ENCODE data around the gene SCN1B. TPM values are rescaled to one million over a fixed set of nuclear protein-coding genes. Genes with fewer than 3 reads are reported as not detected.

The SCN1B gene
- total RNA-seq, 1 donor = 4.7 TPM

DNA sequence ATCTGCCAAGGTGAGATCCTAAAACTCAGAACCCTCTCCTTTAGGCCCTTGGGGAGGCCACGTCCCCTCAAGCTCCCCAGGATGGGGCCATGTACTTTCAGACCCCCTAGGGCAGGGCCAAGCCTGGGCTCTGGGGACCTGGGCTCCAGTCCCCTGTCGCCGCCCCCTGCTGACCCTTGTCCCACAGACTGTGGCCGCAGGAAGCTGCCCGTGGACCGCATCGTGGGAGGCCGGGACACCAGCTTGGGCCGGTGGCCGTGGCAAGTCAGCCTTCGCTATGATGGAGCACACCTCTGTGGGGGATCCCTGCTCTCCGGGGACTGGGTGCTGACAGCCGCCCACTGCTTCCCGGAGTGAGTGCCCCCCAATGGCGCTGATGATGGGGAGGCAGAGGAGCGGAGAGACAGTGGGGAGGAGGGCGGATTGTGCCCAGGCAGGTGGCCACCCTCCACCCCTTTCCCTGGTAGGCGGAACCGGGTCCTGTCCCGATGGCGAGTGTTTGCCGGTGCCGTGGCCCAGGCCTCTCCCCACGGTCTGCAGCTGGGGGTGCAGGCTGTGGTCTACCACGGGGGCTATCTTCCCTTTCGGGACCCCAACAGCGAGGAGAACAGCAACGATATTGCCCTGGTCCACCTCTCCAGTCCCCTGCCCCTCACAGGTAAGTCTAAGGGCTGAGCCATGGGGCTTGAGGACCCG, 30.0 kb downstream of the SCN1B start:
- no peaks in the 10 kb centered on the region for H3K79me2 ChIP-seq (ENCODE audit: insufficient read depth, low read length)
- no peak overlapping the region for H3K4me3 ChIP-seq (ENCODE audit: insufficient read depth, low read length)
- H3K27ac ChIP-seq (ENCODE audit: low read depth, low read length) = no peak overlapping the region
- H3K4me2 ChIP-seq (ENCODE audit: insufficient read depth, low read length) = no peak overlapping the region
- DNase-seq (ENCODE audit: insufficient read length, low spot score, missing footprints) = peak; percentile 53
- H3K4me1 ChIP-seq (ENCODE audit: insufficient read depth, low read length) = no peaks in the 10 kb centered on the region
- TF ChIP-seq, protein P1, sequence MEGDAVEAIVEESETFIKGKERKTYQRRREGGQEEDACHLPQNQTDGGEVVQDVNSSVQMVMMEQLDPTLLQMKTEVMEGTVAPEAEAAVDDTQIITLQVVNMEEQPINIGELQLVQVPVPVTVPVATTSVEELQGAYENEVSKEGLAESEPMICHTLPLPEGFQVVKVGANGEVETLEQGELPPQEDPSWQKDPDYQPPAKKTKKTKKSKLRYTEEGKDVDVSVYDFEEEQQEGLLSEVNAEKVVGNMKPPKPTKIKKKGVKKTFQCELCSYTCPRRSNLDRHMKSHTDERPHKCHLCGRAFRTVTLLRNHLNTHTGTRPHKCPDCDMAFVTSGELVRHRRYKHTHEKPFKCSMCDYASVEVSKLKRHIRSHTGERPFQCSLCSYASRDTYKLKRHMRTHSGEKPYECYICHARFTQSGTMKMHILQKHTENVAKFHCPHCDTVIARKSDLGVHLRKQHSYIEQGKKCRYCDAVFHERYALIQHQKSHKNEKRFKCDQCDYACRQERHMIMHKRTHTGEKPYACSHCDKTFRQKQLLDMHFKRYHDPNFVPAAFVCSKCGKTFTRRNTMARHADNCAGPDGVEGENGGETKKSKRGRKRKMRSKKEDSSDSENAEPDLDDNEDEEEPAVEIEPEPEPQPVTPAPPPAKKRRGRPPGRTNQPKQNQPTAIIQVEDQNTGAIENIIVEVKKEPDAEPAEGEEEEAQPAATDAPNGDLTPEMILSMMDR (IDR thresholded peaks at IDR 0.05; ENCODE audit: extremely low read depth, low read depth, low read length) = no peak
- H4K20me1 ChIP-seq (ENCODE audit: insufficient read depth, low read length) = no peaks in the 10 kb centered on the region
- H3K9me3 ChIP-seq (ENCODE audit: low read depth, low read length) = no peaks in the 10 kb centered on the region
- H3K27me3 ChIP-seq (ENCODE audit: insufficient read depth, low read length) = no peaks in the 10 kb centered on the region
- no peaks in the 10 kb centered on the region for H3K36me3 ChIP-seq (ENCODE audit: insufficient read depth, low read length)
- no peak overlapping the region for H2AFZ ChIP-seq (ENCODE audit: low read length)

DNA sequence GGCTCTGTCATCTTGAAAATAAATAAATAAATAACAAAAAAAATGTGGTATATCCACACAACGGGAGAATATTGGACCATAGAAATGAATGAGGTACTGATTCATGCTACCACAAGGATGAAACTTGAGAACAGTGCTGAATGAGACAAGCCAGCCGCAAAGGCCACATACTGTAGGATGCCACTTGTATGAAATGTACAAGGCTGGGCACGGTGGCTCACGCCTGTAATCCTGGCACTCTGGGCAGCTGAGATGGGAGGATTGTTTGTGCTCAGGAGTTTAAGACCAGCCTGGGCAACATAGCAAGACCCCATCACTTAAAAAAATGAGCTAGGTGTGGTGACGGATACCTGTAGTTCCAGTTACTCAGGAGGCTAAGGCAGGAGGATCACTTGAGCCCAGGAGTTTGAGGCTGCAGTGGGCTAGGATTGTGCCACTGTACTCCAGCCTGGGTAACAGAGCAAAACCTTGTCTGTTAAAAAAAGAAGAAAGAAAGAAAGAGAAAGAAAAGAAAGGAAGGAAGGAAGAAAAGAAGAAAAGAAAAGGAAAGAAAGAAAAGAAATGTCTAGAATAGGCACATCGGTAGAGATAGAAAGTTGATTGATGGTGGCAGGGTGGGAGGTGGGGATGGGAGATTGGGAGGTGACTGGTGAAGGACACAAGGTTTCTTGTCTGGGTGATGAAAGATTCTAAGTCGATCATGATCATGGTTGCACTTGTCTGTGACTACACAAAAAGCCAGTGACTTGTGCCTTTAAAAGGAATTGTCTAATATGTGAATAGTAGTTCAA, 31.5 kb downstream of the SCN1B start:
- Histone ChIP-seq H3K4me1 (ENCODE audit: insufficient read depth, low read length) (no peaks in the 10 kb centered on the region), H2AFZ (ENCODE audit: low read length) (no peak overlapping the region), H3K4me2 (ENCODE audit: insufficient read depth, low read length) (no peak overlapping the region), H3K27me3 (ENCODE audit: insufficient read depth, low read length) (no peaks in the 10 kb centered on the region), H3K4me3 (ENCODE audit: insufficient read depth, low read length) (no peak overlapping the region), H3K27ac (ENCODE audit: low read depth, low read length) (no peak overlapping the region), H3K79me2 (ENCODE audit: insufficient read depth, low read length) (no peaks in the 10 kb centered on the region), H3K36me3 (ENCODE audit: insufficient read depth, low read length) (no peaks in the 10 kb centered on the region), H3K9me3 (ENCODE audit: low read depth, low read length) (no peaks in the 10 kb centered on the region), H4K20me1 (ENCODE audit: insufficient read depth, low read length) (no peaks in the 10 kb centered on the region)
- TF ChIP-seq, protein P1 (IDR thresholded peaks at IDR 0.05; ENCODE audit: extremely low read depth, low read depth, low read length) = no peak
- peak; percentile 83 for DNase-seq (ENCODE audit: insufficient read length, low spot score, missing footprints)

DNA sequence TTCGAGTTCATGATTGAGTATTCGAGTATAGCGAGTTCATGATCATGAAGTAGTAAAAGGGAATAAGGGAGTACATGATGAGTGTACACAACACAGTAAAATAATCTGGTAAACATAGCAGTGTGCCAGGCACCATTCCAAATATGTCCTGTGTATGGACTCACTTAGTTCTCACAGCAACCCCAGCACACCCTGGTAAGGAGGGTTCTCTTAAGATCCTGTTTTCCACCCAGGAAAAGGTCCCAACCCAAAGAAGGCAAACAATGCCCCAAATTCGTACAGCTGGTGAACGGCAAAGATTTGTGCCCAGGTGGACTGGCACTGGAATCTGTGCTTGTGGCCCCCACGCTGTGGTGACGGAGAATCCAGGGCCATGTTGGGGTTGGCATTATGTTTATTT, 32.7 kb downstream of the SCN1B start:
- Histone ChIP-seq H4K20me1 (ENCODE audit: insufficient read depth, low read length) (no peaks in the 10 kb centered on the region), H2AFZ (ENCODE audit: low read length) (no peak overlapping the region), H3K27me3 (ENCODE audit: insufficient read depth, low read length) (no peaks in the 10 kb centered on the region), H3K79me2 (ENCODE audit: insufficient read depth, low read length) (no peaks in the 10 kb centered on the region), H3K4me1 (ENCODE audit: insufficient read depth, low read length) (no peaks in the 10 kb centered on the region), H3K27ac (ENCODE audit: low read depth, low read length) (no peak overlapping the region), H3K4me2 (ENCODE audit: insufficient read depth, low read length) (no peak overlapping the region), H3K4me3 (ENCODE audit: insufficient read depth, low read length) (no peak overlapping the region), H3K36me3 (ENCODE audit: insufficient read depth, low read length) (no peaks in the 10 kb centered on the region), H3K9me3 (ENCODE audit: low read depth, low read length) (no peaks in the 10 kb centered on the region)
- TF ChIP-seq, protein P1 (IDR thresholded peaks at IDR 0.05; ENCODE audit: extremely low read depth, low read depth, low read length) = no peak
- DNase-seq (ENCODE audit: insufficient read length, low spot score, missing footprints) = no peak

Measured in osteoblast (primary cell).